ENCODE measurements around the gene PTPRG.

The PTPRG gene

DNA sequence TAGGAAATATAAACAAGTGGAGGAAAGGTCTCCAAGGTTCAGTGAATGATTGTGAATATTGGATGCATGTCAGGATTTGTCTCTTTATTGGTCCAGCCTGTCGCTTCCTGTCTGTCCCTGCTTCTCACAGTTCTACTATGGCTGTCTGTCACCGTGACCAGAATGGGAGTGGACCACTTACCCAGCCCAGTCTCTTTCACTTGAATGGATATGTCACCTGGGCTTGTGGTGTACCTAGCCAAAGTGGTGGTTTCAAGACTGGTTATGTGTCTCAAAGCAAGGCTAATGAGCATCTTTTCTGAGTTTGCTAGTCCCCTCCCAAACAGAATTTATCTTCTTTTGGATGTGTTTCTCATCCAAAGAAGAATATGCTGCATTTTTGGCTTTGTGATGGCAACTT, 231.7 kb downstream of the PTPRG start:
- H3K27me3 Mint-ChIP-seq, result no peaks in the 10 kb centered on the region
- no peaks in the 10 kb centered on the region for H3K4me1 Mint-ChIP-seq (ENCODE audit: low read depth)
- no peaks in the 10 kb centered on the region for H3K9me3 Mint-ChIP-seq

DNA sequence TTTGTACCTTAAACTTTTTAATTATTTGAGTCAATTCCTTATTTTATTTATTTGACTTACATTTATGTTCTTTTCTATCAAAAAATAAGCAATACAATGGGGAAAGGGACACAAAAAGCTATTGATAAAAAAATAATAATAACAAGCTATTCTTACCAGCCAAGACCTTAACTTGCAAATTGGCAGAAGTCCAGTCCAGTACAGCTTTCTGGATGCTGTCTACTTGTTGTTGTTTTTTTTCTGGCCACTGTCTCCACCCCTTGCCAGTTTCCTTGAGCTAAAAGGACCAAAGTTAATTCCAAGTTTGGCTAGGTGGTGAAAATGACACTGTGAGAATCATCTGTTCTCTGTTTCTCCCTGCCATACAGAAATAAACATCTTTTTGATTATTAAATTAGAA, 232.2 kb downstream of the PTPRG start:
- no peak overlapping the region for H3K4me3 Mint-ChIP-seq
- H3K36me3 Mint-ChIP-seq (ENCODE audit: low read depth), result no peaks in the 10 kb centered on the region
- no peaks in the 10 kb centered on the region for H3K27me3 Mint-ChIP-seq
- no peak overlapping the region for H3K27ac Mint-ChIP-seq
- H3K9me3 Mint-ChIP-seq, result no peaks in the 10 kb centered on the region
- no peaks in the 10 kb centered on the region for H3K4me1 Mint-ChIP-seq (ENCODE audit: low read depth)
- intact Hi-C loops (cut with micrococcal nuclease), result no loop called here

More for the DNA sequence above, 231.7 kb downstream of the PTPRG start:
- Mint-ChIP-seq H3K36me3 (ENCODE audit: low read depth) (no peaks in the 10 kb centered on the region), H3K4me3 (no peak overlapping the region), H3K27ac (no peak overlapping the region)
- intact Hi-C loops (cut with micrococcal nuclease), result no loop called here

DNA sequence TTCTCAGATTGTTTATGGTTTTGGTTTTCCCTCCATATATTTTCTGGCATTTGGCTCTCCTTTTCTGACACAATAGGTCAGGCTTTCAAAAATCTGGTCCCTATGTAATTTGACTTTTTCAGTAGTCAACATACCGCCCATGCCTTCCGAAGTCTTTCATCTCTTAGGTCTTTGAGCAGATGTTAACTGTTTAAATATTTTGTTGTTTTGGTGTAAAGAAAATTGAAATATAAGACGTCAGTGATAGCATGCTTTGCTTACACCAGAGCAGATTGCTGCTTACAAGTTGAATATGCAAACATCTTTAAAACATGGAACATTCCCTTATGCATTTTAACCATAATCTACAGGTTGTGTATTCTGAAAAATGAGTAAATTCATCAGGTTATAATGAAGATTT, 233.0 kb downstream of the PTPRG start:
- no peak overlapping the region for H3K27ac Mint-ChIP-seq
- no peaks in the 10 kb centered on the region for H3K36me3 Mint-ChIP-seq (ENCODE audit: low read depth)
- intact Hi-C loops (cut with micrococcal nuclease), result no loop called here
- H3K27me3 Mint-ChIP-seq, result no peaks in the 10 kb centered on the region
- H3K4me1 Mint-ChIP-seq (ENCODE audit: low read depth), result no peaks in the 10 kb centered on the region
- no peak overlapping the region for H3K4me3 Mint-ChIP-seq
- H3K9me3 Mint-ChIP-seq, result no peaks in the 10 kb centered on the region

DNA sequence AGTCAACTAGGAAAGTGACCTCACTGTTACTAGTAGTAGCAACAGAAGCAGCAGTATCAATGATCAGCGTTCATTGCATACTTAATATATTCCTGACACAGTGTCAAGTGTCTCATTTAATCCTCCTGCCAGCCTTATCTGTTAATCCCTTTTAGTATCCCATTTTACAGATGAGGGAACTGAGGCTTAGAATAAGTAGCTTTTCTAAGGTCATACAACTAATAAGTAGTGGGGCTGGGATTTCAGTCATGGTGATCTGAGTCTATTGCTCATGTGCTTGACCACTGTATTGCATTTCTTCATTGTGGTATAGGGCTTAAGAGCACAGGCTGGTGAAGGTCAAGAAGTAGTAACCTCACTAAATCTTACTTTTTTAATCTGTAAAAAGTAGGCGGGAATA, 233.6 kb downstream of the PTPRG start:
- Mint-ChIP-seq H3K36me3 (ENCODE audit: low read depth) (no peaks in the 10 kb centered on the region), H3K27ac (no peak overlapping the region), H3K4me3 (no peak overlapping the region), H3K27me3 (no peaks in the 10 kb centered on the region), H3K9me3 (no peaks in the 10 kb centered on the region), H3K4me1 (ENCODE audit: low read depth) (no peaks in the 10 kb centered on the region)
- intact Hi-C loops (cut with micrococcal nuclease), result no loop called here

DNA sequence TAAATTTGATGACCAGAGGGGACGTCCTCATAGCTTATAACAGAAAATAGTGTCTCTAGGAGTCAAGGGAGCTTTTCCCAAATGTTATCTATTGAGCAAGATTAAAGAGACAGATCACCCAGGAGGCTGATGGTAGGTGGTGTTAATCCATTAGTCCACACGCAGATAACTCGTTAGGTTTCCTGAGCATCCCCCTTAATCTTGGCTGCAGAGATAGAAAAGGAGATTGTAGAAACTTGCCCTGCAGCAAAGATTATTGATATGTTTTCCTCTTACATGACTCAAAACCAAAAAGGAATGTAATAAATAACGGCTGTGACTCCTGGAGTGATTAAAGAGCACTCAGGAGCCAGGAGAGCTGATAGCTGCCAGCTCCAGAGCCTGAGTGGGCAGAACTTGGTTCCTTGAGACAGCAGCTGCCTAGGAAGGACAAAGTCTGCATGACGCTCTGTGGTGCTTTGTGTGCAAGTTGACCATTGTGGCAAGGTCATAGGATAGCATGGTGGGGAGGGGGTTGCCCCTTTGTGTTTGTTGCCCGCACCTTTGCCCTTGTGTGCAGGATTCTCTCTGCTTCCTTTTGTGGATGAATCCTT, 234.8 kb downstream of the PTPRG start:
- H3K4me3 Mint-ChIP-seq, result no peak overlapping the region
- intact Hi-C loops (cut with micrococcal nuclease), result no loop called here
- no peaks in the 10 kb centered on the region for H3K27me3 Mint-ChIP-seq
- H3K9me3 Mint-ChIP-seq, result no peaks in the 10 kb centered on the region
- no peaks in the 10 kb centered on the region for H3K4me1 Mint-ChIP-seq (ENCODE audit: low read depth)
- no peak overlapping the region for H3K27ac Mint-ChIP-seq
- no peaks in the 10 kb centered on the region for H3K36me3 Mint-ChIP-seq (ENCODE audit: low read depth)

DNA sequence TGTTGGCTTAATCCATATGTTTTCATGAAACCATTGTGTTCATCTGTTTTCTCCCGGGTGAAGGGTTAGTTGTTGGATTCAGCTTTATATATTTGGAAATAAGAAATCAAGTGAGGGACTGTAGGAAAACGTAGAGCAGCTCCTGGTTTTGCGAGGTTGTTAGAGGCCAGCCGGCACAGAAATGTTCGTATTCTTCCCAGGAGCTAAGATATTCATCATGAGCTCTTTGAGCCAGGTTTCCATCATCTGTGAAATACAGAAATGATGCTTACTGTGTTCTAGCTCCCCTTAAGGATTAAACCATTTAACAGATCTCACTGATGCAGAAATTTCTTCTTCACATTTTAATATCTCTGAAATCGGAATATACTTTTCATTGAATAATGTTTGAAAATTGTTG, 235.5 kb downstream of the PTPRG start:
- no peak overlapping the region for H3K27ac Mint-ChIP-seq
- H3K4me3 Mint-ChIP-seq, result no peak overlapping the region
- intact Hi-C loops (cut with micrococcal nuclease), result no loop called here
- H3K27me3 Mint-ChIP-seq, result no peaks in the 10 kb centered on the region
- H3K36me3 Mint-ChIP-seq (ENCODE audit: low read depth), result no peaks in the 10 kb centered on the region
- no peaks in the 10 kb centered on the region for H3K9me3 Mint-ChIP-seq
- H3K4me1 Mint-ChIP-seq (ENCODE audit: low read depth), result no peaks in the 10 kb centered on the region

DNA sequence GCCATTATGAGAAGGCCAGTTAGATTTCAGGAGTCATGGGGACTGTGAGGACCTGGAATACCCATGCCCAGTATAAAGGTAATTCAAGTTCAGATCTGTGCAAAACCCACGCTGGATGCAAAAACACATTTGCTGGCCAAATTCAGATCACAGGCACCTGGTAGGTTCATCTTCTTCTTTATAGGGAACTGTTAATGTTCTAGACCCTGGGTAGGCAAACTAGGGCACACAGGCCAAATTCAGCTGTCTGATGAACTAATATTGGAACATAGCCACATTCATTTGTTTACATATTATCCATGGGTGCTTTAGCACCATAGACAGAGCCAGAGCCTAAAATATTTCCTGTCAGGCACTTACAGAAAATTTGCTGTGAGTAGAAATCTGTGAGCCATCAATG, 241.4 kb downstream of the PTPRG start:
- intact Hi-C loops (cut with micrococcal nuclease), result no loop called here
- Mint-ChIP-seq H3K4me1 (ENCODE audit: low read depth) (no peaks in the 10 kb centered on the region), H3K27me3 (no peaks in the 10 kb centered on the region)

DNA sequence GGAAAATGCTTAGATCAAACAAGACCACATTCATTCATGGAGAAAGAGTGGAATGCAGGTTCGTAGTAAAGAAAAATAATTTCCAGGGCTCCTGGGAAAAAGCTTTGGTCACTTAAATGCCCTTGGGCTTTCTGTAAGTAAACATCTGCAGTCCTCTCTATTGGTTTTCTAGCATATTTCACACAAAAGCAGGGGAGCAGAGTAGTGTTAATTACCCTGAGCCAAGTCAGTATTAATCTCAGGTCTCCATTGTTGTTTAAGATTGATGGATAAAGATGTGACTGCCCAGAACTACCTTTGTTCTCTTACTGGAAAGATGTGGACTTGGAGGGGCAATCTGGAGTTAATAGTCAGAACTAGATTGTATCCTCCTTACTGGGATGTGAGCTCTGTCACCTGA, 242.6 kb downstream of the PTPRG start:
- Mint-ChIP-seq H3K9me3 (no peaks in the 10 kb centered on the region), H3K4me1 (ENCODE audit: low read depth) (no peaks in the 10 kb centered on the region), H3K36me3 (ENCODE audit: low read depth) (no peaks in the 10 kb centered on the region), H3K4me3 (no peak overlapping the region), H3K27ac (no peak overlapping the region), H3K27me3 (no peaks in the 10 kb centered on the region)
- intact Hi-C loops (cut with micrococcal nuclease), result no loop called here

More for the DNA sequence above, 241.4 kb downstream of the PTPRG start:
- H3K36me3 Mint-ChIP-seq (ENCODE audit: low read depth), result no peaks in the 10 kb centered on the region
- H3K9me3 Mint-ChIP-seq, result no peaks in the 10 kb centered on the region
- no peak overlapping the region for H3K27ac Mint-ChIP-seq
- no peak overlapping the region for H3K4me3 Mint-ChIP-seq

DNA sequence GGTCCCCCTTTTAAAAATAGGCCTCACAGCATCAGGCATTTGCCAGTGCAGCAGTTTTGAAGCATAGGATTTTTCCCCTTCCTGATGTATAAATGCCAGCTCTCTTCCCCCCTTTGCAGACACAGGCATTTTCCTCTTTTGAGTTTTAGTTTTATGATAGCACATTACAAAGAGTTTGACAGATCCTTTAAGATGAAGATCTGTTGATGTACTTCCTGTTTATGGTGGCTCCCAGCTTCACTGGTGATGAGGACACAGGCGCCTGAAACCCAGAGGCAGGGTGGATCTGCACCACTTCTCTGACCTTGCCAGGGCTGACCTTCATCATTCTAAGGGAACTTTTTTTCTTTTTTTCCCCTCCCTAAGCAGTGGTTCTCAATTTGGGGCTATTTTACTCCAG, 243.4 kb downstream of the PTPRG start:
- Mint-ChIP-seq H3K27me3 (no peaks in the 10 kb centered on the region), H3K27ac (no peak overlapping the region), H3K4me3 (no peak overlapping the region), H3K9me3 (no peaks in the 10 kb centered on the region), H3K4me1 (ENCODE audit: low read depth) (no peaks in the 10 kb centered on the region), H3K36me3 (ENCODE audit: low read depth) (no peaks in the 10 kb centered on the region)
- intact Hi-C loops (cut with micrococcal nuclease), result no loop called here

DNA sequence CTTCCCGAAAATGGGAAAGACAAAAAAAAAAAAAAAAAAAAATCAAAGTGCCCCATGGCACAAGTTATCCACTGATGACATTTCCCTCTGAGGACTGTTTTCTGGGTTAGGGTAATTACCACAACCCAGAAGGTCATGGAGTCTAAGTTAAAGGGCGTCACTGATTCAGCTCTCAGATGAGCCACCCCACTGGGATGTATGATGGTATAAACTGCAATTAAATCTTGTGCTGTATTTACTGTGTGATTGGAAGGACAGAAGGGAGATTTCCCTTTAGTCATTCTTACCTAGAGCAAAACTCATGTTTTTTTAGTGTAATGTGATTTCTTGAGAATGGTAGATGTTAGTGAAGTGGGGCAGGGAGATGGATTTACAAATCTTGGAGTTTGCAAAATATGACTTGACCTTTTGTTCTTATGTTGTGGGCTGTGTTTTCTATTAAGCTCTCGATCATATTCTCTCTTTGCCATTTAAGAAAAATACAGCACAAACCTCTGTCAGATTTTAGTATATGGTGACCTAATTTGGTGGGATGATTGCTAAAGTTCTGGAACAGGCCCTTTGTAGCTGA, 244.2 kb downstream of the PTPRG start:
- no peaks in the 10 kb centered on the region for H3K4me1 Mint-ChIP-seq (ENCODE audit: low read depth)

DNA sequence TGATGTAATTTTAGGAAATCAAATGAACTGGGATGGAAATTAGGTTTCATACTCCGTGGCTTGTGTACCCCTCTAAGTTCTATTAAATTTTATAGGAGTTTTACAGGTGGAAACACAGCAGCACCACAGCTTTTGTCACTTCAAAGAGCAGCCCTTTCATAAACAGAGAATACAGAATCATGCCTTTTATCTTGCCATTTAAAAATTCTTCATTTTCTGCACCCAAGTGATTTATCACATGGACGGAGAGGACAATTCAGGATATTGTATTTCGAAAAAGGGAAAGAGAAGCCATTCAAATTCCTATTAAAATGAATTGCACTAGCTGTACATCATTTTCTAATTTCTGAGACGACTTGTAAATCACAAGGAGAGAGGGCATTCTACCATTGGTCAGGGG, 245.4 kb downstream of the PTPRG start:
- no peaks in the 10 kb centered on the region for H3K36me3 Mint-ChIP-seq (ENCODE audit: low read depth)
- no peaks in the 10 kb centered on the region for H3K4me1 Mint-ChIP-seq (ENCODE audit: low read depth)
- H3K9me3 Mint-ChIP-seq, result no peaks in the 10 kb centered on the region
- H3K27me3 Mint-ChIP-seq, result no peaks in the 10 kb centered on the region
- no peak overlapping the region for H3K27ac Mint-ChIP-seq
- intact Hi-C loops (cut with micrococcal nuclease), result no loop called here
- no peak overlapping the region for H3K4me3 Mint-ChIP-seq

More for the DNA sequence above, 244.2 kb downstream of the PTPRG start:
- Mint-ChIP-seq H3K9me3 (no peaks in the 10 kb centered on the region), H3K27me3 (no peaks in the 10 kb centered on the region), H3K36me3 (ENCODE audit: low read depth) (no peaks in the 10 kb centered on the region), H3K27ac (no peak overlapping the region), H3K4me3 (no peak overlapping the region)
- intact Hi-C loops (cut with micrococcal nuclease), result no loop called here

DNA sequence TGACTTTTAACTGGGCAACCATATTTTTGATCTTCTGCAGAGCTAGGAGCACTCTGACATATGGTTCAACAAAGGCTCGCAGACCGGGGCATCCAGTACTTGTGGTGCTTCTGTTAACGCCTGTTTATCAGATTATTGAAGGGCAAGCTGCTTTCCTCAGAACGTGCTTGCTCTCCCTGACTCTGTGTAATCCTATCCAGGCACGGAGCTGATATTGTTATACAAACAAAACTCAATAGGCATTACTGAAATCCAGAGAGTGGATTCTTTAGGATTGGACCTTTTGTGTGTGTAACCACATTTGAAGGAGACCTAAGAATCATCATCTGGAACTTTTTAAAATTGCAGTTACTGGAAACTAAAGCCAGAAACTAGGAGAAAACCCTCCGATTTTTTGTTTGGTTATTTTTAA, 246.5 kb downstream of the PTPRG start:
- Mint-ChIP-seq H3K36me3 (ENCODE audit: low read depth) (no peaks in the 10 kb centered on the region), H3K4me1 (ENCODE audit: low read depth) (no peaks in the 10 kb centered on the region), H3K4me3 (no peak overlapping the region), H3K27me3 (no peaks in the 10 kb centered on the region), H3K9me3 (no peaks in the 10 kb centered on the region), H3K27ac (no peak overlapping the region)
- intact Hi-C loops (cut with micrococcal nuclease), result no loop called here

DNA sequence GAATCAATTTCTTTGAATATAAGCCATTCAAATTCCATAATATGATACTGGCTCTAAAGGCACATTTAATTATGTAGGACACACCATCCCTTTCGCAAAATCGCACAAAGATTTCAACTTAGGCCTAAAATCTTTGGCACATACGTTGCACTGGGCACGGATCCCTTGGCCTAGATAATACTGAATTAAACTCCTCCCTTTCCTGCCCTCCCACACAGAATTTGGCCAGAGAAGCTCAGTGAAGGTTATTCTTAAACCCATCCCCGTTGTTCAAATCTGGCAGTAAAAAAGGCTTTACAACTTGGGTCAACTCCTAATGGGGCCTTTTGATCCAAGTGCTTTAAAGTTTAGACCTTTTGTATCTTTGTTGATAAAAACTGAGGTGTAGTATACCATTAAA, 247.2 kb downstream of the PTPRG start:
- no peaks in the 10 kb centered on the region for H3K36me3 Mint-ChIP-seq (ENCODE audit: low read depth)
- intact Hi-C loops (cut with micrococcal nuclease), result no loop called here
- no peaks in the 10 kb centered on the region for H3K9me3 Mint-ChIP-seq
- H3K27ac Mint-ChIP-seq, result no peak overlapping the region
- H3K4me3 Mint-ChIP-seq, result no peak overlapping the region
- H3K27me3 Mint-ChIP-seq, result no peaks in the 10 kb centered on the region
- no peaks in the 10 kb centered on the region for H3K4me1 Mint-ChIP-seq (ENCODE audit: low read depth)

DNA sequence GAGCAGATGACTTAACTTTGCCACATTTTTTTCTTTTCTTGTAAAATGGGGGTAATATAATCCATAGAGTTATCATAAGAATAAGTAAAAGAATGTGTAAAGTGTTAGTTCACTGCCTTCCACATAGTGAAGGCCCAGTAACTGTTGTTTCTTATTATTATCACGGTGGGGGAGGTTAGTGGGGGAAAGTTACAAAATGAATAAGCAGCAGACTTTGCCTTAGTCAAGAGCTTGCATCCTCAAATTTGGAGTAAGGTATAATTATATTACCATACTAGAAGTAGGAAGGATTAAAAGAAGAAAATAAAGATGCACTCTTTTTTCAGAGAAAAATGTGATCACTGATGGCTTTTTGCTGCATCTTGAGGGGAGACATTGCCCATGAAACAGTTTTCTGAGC, 247.6 kb downstream of the PTPRG start:
- Mint-ChIP-seq H3K27me3 (no peaks in the 10 kb centered on the region), H3K27ac (no peak overlapping the region), H3K4me3 (no peak overlapping the region), H3K9me3 (no peaks in the 10 kb centered on the region), H3K4me1 (ENCODE audit: low read depth) (no peaks in the 10 kb centered on the region), H3K36me3 (ENCODE audit: low read depth) (no peaks in the 10 kb centered on the region)
- intact Hi-C loops (cut with micrococcal nuclease), result no loop called here

DNA sequence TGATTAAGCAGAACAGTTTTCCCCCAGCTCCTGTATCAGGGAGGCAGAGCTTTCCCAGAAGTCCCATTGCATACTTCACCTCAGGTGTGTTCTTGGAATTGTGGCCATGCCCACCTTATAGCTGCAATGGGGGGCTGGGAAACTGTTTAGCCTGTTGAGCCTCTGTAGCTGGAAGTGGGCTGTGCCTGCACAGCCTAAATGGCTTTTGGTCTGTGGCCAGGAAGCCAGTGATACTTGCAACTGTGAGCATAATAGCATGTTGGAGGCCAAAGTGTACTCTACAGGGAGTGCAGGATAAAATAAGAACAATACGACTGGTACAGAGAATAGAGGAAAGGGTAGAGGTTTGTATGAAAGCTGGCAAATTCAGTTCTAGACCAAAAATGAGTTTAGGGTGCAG, 248.5 kb downstream of the PTPRG start:
- intact Hi-C loops (cut with micrococcal nuclease), result no loop called here

More for the DNA sequence above, 248.5 kb downstream of the PTPRG start:
- no peaks in the 10 kb centered on the region for H3K27me3 Mint-ChIP-seq
- no peaks in the 10 kb centered on the region for H3K4me1 Mint-ChIP-seq (ENCODE audit: low read depth)
- no peaks in the 10 kb centered on the region for H3K36me3 Mint-ChIP-seq (ENCODE audit: low read depth)
- no peak overlapping the region for H3K4me3 Mint-ChIP-seq
- H3K9me3 Mint-ChIP-seq, result no peaks in the 10 kb centered on the region
- H3K27ac Mint-ChIP-seq, result no peak overlapping the region

Data from dendritic cell treated with granulocyte-macrophage colony-stimulating factor and Interleukin-4, amounts not matched to agents 40 ng/mL and 50 ng/mL, for 4 days (primary cell).